Superior temporal gyrus (tissue), 1 donor: ENCODE results near the gene PCTP.

Experiments used
- DNase-seq: peaks from one replicate; pipeline ENCODE4 v3.0.0-alpha.2; 2016; ENCODE audit errors: extremely low spot score

The PCTP gene

GRCh38 chr17:55750750-55751657 is at the start of gene PCTP:
PCTP (plus strand) TSS chr17:55751051; CDS start chr17:55751104, 53 bp downstream.
- peak; percentile 72 for DNase-seq

- no peak for DNase-seq
Measured at GRCh38 chr17:55702150-55702549, 48.7 kb upstream of the PCTP start.

- no peak for DNase-seq
Measured at GRCh38 chr17:55704401-55704800, 46.5 kb upstream of the PCTP start.

- DNase-seq = no peak
Measured at GRCh38 chr17:55705847-55706246, 45.0 kb upstream of the PCTP start.

GRCh38 chr17:55706808-55707773 is 43.8 kb upstream of the PCTP start:
- no peak for DNase-seq

GRCh38 chr17:55708175-55708974 is 42.5 kb upstream of the PCTP start:
- DNase-seq = no peak

- DNase-seq = no peak
Measured at GRCh38 chr17:55709440-55709839, 41.4 kb upstream of the PCTP start.

- DNase-seq = no peak
Measured at GRCh38 chr17:55709984-55710383, 40.9 kb upstream of the PCTP start.

GRCh38 chr17:55710410-55710809 is 40.4 kb upstream of the PCTP start:
- no peak for DNase-seq

GRCh38 chr17:55710829-55711496 is 39.9 kb upstream of the PCTP start:
- no peak for DNase-seq

- no peak for DNase-seq
Measured at GRCh38 chr17:55717432-55717831, 33.4 kb upstream of the PCTP start.

- peak; percentile 90 for DNase-seq
Measured at GRCh38 chr17:55717898-55718735, 32.7 kb upstream of the PCTP start.

- no peak for DNase-seq
Measured at GRCh38 chr17:55720919-55721836, 29.7 kb upstream of the PCTP start.

- DNase-seq = no peak
Measured at GRCh38 chr17:55722016-55722736, 28.7 kb upstream of the PCTP start.

- DNase-seq = no peak
Measured at GRCh38 chr17:55722742-55723487, 27.9 kb upstream of the PCTP start, which contains the start of gene TMEM100. TMEM100 (minus strand) TSS chr17:55722864; CDS start chr17:55721070, 1,794 bp downstream.

GRCh38 chr17:55723488-55723848 is 27.4 kb upstream of the PCTP start:
- DNase-seq = no peak

- no peak for DNase-seq
Measured at GRCh38 chr17:55726440-55726839, 24.4 kb upstream of the PCTP start.

- no peak for DNase-seq
Measured at GRCh38 chr17:55727275-55727674, 23.6 kb upstream of the PCTP start.
